Stimulated activated CD8-positive, alpha-beta memory T cell treated with anti-CD3 and anti-CD28 coated beads, Interleukin-12 subunit alpha, Interleukin-12 subunit beta, amount 100 ng/mL, for 4 hours (primary cell): ENCODE measurements around the gene NKX3-2.

ENCODE experiments used
- DNase-seq: peaks from one replicate; pipeline ENCODE4 v3.0.0-alpha.2; 2020; ENCODE audit warnings: low read depth

NKX3-2 gene

DNA sequence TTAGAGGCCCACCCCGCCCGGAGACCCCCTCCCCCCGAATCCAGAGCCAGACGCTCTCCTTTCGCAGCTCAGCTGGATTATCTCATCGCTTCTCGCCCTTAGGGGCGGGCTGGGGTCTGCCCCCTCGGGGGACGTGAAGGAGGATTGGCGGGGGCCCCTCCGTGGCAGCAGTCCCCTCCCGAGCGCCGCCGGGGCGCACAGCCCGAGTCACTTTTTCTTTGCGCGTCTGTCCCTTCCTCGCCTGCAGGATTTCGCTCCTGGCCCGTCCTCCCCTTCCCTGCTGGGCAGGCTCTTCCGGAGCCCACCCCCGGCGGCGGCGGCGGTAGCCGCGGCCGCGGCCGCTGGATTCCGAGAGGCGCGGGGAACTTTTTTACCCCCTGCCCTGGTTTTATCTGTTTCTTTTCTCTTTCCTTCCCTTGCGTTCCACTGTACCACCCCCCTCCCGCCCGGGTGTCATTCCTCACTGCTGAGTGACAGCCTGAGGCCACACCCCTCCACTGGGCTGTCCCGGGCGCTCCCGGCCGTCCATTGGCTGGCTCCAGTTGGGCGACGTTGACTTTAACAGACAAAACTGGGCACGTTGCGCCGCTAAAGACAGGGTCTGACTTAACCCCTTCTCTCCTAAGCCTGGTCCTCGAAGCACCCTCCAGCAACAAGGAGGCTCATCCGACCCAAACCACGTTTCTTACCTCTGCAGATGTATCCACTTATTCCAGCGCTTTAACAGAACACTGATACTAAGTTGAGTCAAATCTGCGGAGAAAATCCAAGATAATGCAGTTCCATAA is 492 bp upstream of the NKX3-2 start:
- no peak for DNase-seq

DNA sequence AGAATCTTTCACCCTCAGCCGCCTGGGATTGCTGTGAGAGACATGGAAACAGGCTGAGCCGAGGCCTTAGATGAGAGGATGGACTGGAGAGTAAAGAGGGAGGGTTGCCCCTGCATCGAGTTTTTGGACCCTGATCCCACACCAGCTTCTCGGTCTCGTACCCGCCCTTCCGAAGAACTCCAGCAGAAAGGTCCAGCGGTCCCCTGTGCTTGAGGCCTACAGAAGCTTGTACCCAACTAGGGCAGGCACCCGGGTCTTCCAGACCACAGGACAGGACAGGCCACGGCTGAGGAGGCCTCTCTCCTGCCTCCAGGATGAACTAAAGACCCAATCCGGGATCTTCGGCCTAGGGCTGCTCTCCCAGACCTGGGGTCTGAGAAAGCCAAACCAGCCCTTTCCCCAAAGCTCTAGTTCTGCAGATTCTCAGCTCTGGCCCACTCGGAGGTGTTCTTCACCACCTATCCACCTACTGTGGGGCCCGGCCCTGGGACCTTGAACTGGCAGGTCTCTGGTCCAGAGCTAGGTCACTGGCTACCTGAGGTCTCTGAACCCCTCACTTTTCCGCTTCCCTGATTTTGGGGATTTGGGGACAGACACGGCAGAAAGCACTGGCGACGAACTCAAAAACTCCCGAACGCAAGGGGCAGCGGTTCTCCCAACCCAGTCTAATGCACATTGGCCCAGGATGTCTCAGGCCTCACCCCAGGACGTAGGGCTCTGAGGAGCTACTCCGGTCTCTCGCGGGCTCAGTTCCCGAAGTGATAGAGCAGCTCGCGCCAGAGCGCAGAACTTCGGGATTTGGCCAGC is 1.1 kb downstream of the NKX3-2 start:
- no peak for DNase-seq

DNA sequence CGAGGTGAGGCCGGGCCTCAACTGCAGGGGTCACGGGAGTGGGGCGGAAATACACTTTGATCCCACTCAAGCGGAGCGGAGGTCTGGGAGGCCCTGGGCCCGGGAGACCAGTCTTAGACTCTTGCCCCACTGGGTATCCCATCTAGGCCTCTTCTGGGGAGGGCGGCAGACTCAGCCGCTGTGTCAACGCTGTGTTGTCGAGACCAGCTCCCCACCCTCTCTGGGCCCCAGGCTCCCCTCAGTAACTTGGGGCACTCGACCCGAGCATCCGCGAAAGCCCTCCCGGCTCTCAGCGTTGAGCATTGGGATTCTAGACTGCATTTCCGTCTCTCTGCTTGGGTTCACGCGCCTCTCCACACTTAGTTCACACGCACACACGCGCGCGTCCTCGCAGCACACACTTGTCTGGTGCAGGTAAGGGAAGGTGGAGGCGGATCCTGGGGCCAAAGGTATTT is 1.7 kb downstream of the NKX3-2 start:
- DNase-seq, result no peak

DNA sequence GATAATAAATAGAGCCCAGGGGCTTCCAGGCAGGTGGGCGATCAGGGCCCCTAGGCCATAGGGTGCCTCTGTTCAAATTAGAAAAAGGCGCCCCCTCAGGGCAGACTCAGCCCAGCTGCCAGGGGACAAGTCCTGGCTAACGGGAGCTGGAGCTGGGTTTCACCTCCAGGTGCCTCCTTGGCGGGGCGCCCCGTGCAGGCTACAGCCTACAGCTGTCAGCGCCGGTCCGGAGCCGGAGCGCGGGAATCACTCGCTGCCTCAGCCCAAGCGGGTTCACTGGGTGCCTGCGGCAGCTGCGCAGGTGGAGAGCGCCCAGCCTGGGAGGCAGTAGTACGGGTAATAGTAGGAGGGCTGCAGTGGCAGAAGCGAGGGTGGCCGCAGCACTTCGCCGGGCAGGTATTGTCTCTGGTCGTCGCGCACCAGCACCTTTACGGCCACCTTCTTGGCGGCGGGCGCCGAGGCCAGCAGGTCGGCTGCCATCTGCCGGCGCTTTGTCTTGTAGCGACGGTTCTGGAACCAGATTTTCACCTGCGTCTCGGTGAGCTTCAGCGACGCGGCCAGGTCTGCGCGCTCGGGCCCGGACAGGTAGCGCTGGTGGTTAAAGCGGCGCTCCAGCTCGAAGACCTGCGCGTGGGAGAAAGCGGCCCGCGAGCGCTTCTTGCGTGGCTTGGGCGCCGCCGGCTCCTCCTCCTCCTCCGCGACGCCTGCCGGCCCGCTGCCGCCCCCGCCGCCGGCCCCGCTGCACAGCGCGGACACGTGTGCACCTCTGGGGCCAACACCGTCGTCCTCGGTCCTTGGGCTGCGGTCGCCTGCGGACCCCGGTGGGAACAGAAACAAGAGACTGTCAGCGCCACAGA is 2.4 kb downstream of the NKX3-2 start:
- no peak for DNase-seq

DNA sequence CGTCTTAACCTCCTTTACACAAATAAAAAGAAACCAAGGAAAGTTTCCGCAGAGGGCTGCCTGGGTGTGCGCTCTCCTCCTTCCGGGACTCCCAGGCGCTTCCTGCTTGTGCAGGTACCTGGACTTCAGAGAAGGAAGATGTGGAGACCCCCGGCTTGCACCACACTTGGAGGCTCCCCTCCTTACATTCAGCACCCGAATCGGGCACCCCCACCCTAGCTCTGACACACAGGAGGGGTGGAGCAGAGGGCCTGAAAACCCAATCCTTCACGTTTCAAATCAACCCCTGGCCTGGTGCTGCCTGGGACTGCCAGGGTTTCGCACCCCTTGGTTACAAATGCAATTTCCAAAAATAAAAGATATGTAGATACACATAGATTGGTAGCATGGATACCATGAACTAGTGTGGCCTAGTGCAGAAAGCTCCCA is 3.1 kb downstream of the NKX3-2 start:
- DNase-seq, result no peak

DNA sequence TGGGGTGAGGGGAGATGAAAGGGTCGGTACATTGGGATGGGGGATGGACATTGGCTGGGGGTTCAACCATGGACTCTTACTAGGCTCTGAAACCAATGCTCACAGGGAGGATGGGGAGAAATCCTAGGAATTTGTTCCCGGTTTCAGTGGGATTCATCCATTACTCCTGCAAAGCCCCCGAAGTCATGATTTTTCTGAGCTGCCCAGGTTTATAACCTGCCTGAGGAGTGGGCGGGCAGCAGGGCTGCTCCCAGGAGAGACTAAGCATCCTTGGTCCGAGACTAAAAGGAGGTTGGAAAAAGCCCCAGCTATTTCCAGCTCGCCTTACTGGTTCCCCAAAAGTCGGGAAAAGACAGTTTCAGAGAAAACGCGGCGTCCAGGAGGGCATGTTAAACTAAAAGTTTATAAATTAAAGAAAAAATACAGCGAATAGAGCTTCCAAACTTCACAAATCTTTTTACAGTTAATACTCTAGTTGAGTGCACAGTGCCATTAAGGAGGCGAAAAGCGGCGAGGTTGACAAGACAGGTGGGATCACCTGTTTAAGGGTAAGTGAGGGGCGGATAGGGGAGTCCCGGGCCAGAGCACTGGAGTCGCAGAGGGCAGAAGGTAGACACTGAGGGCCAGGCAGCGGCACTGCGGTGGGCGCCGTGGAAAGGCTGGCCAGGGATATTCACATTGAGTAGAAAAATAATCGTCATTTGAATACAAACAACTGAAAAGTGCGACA is 3.7 kb downstream of the NKX3-2 start:
- no peak for DNase-seq

DNA sequence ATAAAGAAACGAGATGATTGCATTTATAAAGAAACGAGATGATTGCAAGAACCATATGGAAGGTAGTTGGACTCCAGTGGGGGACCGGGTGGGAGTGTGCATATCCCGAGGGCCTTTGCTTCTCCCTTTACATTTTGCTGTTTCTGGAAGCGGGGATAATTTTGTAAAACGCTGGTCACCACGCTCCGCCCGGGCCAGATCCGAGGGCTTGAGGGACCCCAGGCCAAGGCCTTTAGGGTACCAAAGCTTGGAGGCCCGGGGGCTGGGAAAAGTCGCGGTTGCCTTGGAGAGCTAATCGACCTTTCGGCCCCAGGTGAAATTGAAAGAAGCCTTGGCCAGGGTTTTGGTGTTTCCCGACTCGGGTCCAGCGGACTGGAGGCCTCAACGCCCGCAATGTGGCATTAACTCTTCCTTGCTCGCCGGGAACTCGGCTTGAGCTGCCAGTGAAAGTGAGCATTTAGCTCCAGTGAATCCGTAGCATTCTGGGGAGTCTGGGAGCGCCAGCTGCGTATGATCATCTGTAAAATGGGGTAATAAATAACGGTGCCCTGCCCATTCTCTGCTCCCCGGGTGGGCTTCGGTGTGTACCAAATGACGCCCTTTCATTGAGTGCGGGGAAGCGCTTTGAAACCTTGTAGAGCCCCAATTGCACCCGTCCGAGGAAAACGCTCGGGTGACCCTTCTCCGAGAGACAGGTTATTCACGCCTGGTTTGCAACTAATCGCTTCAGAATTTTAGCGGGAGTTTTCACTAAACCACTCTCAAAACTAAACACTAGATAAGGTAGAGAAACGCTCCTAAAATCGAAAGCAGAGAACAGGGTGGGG is 4.5 kb downstream of the NKX3-2 start:
- no peak for DNase-seq

DNA sequence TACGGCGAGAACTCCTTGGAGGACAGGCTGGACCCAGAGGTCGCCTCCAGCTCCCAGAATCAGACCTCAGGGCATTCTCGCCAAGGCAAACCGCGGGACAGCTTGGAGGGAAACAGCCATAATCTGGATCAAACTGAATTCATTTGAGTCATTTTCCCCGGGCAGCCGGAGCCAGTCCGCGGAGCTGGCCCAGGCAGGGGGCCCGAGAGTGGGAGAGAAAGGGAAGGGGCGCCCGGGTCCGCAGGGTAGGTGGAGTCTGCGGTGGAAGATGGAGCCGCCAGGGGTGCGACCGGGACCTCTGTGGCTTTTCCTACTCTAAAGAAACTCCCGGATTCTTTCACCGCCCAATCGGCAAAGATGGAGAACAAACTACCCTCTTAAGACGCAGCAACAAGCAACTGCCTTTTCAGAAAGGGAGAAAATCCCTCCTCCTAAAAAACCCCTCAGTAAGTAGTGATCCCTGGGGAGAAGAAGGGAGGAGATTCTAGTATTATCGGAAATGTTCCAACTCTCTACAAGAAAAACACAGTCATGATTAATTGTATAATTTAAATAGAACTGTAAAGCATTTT is 5.2 kb downstream of the NKX3-2 start:
- DNase-seq, result no peak

DNA sequence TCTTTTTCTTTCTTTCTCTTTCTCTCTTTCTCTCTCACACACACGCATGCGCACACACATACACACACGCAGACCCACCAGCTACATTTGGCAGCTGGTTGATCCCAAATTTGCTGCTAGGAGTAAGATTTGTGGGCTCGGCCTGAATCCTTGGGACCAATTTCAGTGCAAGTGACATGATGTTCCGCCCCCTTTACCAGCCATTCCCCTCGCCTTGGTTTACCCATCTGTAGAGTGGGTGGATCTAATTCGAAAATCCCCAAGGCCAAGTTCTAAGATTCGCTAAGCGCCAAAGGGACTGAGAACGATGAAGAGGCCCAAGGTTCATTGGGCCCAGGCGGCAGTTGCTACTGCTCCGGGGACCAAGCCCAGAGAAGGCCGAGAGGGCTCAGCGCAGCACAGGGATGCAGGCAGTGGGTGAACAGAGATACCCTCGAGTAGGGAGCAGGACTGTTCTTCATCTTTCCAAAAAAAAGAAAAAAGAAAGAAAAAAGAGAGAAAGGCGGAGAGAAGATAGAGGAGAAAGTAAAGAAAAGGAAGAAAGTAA is 5.8 kb downstream of the NKX3-2 start:
- DNase-seq, result no peak

DNA sequence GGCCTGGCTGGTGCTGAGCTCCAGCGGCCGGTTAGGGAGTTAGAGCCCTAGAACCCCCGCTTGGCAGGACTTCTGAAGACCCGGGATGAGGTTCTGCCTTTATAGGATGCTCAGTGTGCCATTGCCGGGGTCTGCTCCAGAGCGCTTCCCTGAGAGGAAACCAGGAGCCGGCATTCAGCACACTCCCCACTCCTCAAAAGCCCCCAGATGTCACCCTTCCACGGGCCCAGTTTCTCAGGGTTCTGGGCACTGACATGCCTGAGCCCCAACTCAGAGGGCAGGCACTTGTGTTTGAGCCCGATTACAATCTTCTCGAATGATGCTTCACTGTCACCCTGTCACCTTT is 6.5 kb downstream of the NKX3-2 start:
- DNase-seq, result no peak

DNA sequence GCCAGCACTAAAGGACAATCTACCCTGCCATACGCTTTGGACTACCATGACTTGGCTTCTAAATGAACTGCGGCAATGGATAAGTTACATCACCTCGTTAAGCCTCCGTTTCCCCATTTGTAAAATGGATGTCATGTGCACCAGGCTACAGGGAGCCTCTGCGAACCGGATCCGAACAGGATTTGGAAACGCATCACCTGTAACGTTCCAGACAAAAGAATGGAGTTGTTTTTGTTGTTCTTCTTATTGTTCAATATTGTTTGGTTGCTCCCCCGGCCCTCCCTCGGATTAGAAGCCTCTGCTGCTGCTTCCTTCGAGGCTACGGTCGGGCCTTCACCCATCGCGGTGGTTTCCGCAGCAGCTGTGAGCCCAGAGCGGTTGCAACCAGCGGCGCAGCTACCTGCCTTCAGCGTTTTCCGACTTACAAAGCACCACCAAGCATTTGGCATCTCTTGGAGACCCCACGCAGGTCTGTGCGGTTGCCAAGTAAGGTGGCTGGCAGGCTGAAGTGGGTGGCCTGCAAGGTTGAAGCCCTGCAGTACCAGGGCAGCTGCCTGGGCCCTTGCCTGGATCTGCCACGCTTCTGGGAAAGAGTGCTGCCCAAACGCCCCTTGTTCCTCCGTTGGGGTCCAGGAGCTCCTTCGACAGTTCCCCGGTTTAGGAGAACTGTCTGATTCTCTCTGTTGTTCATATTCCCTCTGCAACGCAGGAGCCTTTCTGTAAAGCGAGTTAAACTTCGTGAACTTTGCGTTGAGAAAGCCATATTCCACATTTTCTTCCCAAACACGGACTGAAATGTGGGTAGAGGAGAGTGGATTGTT is 7.1 kb downstream of the NKX3-2 start:
- no peak for DNase-seq

DNA sequence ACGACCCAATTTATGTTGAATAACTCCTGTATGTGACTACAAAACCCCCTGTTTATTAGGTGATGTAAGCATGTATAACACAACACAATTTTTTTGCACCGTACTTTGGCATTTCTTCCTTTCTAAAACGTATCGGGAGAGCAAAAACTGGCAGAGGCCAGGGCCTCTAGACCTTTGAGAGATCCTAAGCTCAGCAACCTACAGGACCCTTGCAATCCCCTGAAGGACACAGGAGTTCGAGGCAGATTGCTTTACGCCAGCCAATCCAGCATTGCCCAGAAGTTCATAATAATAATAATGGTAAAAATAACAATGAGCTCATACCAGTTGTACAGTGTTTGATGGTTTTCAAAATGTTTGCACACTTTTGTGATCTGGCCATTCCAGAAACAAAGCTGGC is 7.7 kb downstream of the NKX3-2 start:
- no peak for DNase-seq

DNA sequence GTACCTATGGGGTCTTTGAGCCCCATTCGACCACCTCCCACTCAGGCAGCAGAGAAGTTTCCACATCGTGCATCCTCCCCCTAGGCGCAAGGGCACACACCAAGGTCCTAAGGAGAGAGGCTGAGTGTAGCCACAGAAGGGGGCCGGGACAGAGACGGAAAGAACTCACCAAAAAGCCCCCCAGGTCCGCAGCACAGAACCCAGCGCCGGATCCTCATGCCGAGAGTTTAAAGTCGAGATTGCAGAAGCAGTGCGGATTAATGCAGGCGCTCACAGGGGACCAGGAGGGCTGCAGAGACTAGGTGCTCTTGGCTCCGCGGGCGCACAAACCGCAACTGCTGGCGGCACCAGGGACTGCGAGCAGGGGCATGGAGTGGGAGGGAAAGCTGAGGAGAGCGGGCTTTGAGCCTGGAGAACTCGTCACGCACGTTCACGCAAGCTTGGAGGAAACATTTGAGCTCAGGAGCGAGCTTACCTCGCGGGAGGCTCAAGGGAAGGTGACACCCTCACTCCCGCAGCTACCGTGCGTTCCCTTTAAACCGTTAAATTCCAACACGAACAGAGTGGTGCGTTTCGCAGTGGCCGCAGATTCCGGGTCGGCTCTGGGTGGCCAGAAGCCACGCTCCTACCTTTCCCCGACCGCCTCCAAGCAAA is 8.5 kb downstream of the NKX3-2 start:
- DNase-seq, result no peak

DNA sequence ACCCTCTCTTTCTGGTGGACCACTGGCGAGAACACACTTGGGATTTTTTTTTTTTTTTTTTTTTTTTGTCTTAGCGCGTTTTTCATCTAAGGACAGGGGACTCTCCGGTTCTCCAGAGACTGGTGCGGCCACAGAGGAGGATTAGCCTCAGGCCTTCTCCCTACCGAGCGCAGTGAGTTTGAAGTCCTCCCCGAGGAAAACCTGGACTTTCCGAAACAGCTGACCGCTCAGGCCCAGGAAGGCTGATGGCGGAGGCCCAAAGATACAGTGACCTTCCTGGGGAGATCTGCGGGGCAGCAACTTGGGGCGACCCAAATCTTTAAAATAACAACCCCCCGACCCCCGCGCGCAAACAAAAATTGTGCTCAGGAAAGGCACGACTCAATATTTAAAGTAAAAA is 9.2 kb downstream of the NKX3-2 start:
- no peak for DNase-seq

DNA sequence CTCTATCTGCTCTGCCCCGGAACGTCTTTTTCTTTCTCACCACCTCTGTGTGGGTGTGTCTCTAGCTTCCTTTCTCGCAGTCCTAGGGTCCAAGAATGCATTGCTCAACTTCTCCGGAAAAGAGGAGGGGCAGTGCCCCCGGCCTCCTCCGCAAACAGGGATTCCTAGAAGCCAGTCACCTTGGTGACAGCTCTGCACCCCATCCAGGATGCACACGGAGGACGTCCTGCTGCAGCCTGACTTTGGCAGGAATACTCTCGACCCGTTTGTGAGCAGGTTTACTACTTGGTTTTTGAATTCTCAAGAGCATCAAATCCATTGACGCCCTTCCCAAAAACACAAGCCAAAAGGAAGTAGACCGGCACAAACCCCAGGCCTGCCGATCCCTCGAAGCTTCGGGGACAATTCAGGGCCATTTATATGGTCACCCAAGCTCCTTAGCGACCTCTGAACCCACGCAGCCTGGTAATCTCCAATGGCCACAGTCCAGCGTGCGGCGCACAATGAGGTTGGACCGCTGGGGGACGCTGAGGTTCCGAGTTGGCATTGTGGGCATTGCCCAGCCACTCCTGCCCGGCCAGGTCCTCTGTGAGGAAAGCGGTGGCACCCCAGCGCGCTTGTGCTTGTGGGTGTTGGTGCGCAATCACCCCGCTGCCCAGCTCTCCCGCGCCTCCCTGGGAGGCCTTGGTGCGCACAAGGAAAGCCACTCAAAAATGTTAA is 9.8 kb downstream of the NKX3-2 start:
- no peak for DNase-seq

DNA sequence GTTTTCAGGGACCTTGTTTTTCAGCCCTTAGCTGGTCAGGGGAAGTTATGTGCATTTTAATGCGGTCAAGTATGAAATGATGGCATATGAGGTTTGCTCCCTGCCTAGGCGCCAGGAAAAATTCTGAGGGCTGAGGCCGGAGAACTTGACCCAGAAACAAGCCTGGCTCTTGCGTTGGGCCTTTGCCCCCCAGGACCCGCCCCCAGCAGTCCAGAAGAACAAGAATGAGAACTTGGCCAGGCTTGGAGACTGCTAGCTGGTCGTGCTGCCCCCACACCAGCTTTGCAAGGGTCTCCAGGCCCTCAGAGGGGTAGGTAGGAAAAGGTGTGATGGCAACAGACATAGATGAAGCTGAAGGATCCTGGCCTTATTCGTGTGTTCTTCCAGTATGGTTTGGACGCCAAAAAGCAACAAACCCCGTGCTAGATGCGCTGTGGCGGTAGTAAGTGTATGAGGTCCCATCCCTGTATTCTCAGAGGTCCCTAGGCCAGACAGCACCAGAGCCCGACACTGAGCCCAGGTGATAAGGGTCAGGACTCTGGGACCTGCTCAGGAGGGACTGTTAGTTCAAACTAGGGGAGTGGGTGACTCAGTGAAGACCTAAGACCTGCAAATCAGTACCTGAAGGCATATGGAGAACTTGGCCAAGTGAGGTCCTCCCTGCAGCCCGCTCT is 10.5 kb downstream of the NKX3-2 start:
- no peak for DNase-seq

DNA sequence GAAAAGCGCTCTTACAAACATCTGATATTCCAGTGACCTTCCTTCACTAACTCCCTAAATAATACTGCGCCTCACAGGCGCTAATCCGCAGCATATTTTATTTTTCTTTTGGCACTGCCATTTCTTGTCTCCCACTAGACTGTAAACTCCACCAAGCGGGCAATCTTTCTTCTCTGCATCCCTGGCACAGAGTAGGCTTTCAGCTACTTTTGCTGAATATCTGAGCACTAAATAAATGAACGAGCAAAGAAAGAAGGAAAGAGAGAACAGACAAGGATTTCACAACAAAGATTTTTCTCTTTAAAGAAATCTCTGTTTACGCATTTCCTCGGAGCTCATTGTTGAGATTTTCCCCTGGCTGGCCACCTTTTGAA is 12.7 kb downstream of the NKX3-2 start:
- DNase-seq, result no peak
